ENCODE data around the gene SLIT3. TPM values are rescaled to one million over a fixed set of nuclear protein-coding genes. Genes with fewer than 3 reads are reported as not detected.

Gene SLIT3
- total RNA-seq, 1 donor from 2014 or later: 3.2 TPM

DNA sequence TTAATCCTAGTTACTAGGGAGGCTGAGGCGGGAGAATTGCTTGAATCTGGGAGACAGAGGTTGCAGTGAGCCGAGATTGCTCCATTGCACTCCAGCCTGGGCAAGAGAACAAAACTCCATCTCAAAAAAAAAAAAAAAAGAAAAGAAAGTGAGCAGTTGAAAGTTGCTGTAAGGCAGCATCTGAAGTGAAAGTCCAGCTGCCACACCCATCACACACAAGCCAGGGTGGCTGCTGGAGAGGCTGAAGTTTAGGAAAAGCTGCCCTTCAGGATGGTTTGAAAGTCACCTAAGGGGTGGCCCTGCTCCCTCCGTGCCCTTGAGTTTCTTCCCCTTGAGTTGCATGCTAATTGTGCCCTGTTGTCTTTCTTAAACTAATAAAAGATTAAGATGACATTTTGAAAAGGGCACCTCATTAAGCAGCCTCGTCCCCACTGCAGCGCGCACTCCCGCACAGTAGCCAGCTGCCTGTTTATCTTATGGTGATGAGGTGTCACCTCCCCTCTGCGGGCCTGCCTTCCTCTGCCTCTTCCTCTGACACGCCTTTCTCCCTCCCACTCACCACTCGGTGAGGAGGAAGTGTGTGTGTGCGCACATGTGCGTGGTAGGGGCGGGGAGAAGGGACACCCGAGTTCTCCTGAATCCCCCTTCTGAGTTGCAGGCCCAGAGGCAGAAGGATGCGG, 617.6 kb downstream of the SLIT3 start:
- H3K27ac Mint-ChIP-seq (ENCODE audit: unreplicated experiment): no peak overlapping the region
- DNase-seq (ENCODE audit: low spot score): no peak
- H3K4me3 Mint-ChIP-seq (ENCODE audit: unreplicated experiment): no peak overlapping the region
- peaks cover 7% of the 10 kb centered on the region for H3K4me1 Mint-ChIP-seq (ENCODE audit: unreplicated experiment)
- no peaks in the 10 kb centered on the region for H3K9me3 Mint-ChIP-seq (ENCODE audit: unreplicated experiment)
- TF ChIP-seq, protein P1, sequence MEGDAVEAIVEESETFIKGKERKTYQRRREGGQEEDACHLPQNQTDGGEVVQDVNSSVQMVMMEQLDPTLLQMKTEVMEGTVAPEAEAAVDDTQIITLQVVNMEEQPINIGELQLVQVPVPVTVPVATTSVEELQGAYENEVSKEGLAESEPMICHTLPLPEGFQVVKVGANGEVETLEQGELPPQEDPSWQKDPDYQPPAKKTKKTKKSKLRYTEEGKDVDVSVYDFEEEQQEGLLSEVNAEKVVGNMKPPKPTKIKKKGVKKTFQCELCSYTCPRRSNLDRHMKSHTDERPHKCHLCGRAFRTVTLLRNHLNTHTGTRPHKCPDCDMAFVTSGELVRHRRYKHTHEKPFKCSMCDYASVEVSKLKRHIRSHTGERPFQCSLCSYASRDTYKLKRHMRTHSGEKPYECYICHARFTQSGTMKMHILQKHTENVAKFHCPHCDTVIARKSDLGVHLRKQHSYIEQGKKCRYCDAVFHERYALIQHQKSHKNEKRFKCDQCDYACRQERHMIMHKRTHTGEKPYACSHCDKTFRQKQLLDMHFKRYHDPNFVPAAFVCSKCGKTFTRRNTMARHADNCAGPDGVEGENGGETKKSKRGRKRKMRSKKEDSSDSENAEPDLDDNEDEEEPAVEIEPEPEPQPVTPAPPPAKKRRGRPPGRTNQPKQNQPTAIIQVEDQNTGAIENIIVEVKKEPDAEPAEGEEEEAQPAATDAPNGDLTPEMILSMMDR (IDR thresholded peaks at IDR 0.05; ENCODE audit: unreplicated experiment): no peak
- no peaks in the 10 kb centered on the region for H3K36me3 Mint-ChIP-seq (ENCODE audit: low read depth, unreplicated experiment)
- H3K27me3 Mint-ChIP-seq (ENCODE audit: unreplicated experiment): peaks cover 17% of the 10 kb centered on the region

DNA sequence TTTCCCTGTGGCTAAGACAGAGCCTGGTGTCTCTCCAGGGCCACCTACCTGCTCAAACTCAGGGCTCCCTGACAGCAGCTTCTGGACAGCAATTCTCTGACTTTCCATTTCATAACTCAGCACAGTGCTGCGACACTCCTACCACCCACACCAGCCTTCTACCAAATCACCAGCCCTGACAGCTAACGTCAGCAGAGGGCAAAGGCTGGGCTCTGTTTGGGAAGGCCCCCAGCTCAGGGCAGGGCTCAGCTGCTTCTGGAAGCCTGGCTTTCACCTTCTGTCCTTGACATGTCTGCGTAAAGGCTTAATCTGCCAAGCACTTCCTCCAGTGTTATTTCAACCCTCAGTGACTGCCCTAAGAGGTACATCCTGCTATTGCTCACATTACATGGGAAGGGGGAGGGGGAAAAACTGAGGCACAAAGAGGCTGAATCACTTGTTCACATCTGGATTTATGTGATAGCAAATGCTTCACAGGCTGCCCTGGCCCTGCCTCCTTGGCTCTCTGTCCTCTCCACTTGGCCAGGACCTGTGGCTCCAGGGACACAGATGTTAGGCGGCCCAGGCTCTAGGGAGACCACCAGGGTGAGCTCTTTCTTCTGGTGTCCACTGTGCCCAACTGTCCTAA, 619.3 kb downstream of the SLIT3 start:
- no peaks in the 10 kb centered on the region for H3K36me3 Mint-ChIP-seq (ENCODE audit: low read depth, unreplicated experiment)
- peaks cover 17% of the 10 kb centered on the region for H3K27me3 Mint-ChIP-seq (ENCODE audit: unreplicated experiment)
- TF ChIP-seq, protein P1 (IDR thresholded peaks at IDR 0.05; ENCODE audit: unreplicated experiment): no peak
- H3K4me3 Mint-ChIP-seq (ENCODE audit: unreplicated experiment): no peak overlapping the region
- no peak overlapping the region for H3K27ac Mint-ChIP-seq (ENCODE audit: unreplicated experiment)
- peaks cover 7% of the 10 kb centered on the region for H3K4me1 Mint-ChIP-seq (ENCODE audit: unreplicated experiment)
- no peak for DNase-seq (ENCODE audit: low spot score)
- H3K9me3 Mint-ChIP-seq (ENCODE audit: unreplicated experiment): no peaks in the 10 kb centered on the region

DNA sequence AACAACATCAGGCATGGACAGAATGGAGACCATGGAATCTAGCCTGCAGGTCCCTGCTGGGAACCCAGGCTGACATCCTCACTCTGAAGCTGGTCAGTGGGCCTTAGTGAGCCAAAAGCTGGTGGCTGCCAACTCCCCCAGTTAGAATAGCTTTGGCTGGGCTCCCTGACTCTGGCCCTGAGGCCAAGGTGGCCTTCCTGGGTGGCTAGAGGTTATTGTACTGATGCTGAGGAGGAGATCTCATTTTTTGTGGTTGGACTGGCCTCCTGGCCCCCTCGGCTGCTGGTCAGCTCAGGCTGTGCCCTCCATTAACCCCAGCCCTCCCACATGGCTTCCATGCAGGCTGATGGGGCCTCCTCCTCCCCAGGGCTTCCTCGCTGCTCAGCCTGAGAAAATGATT, 620.5 kb downstream of the SLIT3 start:
- H3K4me3 Mint-ChIP-seq (ENCODE audit: unreplicated experiment): no peak overlapping the region
- no peaks in the 10 kb centered on the region for H3K9me3 Mint-ChIP-seq (ENCODE audit: unreplicated experiment)
- H3K36me3 Mint-ChIP-seq (ENCODE audit: low read depth, unreplicated experiment): no peaks in the 10 kb centered on the region
- DNase-seq (ENCODE audit: low spot score): no peak
- peak overlapping the region; percentile 48 for H3K27ac Mint-ChIP-seq (ENCODE audit: unreplicated experiment)
- H3K4me1 Mint-ChIP-seq (ENCODE audit: unreplicated experiment): peaks cover 7% of the 10 kb centered on the region
- H3K27me3 Mint-ChIP-seq (ENCODE audit: unreplicated experiment): peaks cover 14% of the 10 kb centered on the region
- TF ChIP-seq, protein P1 (IDR thresholded peaks at IDR 0.05; ENCODE audit: unreplicated experiment): no peak

DNA sequence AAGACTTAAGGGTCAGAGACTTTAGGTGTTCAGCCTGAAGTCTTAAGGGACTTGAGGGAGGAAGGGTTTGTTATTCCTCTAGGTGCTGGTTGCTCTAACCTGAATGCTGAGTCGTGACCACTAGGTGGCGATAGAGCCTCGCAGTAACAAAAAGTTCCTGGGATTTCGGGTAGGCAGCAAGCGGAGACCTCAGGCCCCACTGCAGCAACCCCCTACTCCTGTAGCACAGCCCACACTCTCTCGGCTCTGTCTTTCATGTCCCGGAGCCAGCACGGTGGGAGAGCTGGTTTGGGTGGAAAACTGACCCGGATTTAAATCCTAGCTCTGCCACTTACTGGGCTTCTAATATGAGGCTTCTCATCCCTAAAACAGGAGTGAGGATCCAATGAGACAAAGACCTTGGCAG, 621.4 kb downstream of the SLIT3 start:
- Mint-ChIP-seq H3K27me3 (ENCODE audit: unreplicated experiment) (peaks cover 14% of the 10 kb centered on the region), H3K9me3 (ENCODE audit: unreplicated experiment) (no peaks in the 10 kb centered on the region), H3K4me3 (ENCODE audit: unreplicated experiment) (no peak overlapping the region), H3K27ac (ENCODE audit: unreplicated experiment) (no peak overlapping the region), H3K4me1 (ENCODE audit: unreplicated experiment) (peaks cover 7% of the 10 kb centered on the region), H3K36me3 (ENCODE audit: low read depth, unreplicated experiment) (no peaks in the 10 kb centered on the region)
- TF ChIP-seq, protein P1 (IDR thresholded peaks at IDR 0.05; ENCODE audit: unreplicated experiment): peak; percentile 97
- peak; percentile 82 for DNase-seq (ENCODE audit: low spot score)

DNA sequence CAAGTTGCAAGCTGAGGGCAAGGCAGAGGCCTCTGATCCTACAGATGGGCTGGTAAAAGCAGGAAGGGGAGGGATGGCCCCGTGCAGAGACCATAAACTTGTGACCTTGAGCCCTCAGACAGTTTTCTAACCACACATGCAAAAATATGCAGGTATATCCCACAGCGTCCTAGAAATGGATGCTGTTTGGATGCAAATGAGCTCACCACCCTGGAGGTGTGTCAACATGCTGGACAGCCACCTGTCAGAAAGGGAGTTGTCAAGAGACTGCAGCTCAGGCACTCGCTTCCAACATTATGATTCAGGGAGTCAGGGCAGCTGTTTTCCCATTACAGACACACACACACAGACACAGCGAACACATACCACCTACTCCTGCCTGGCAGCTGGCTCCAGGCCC, 624.4 kb downstream of the SLIT3 start:
- Mint-ChIP-seq H3K27ac (ENCODE audit: unreplicated experiment) (no peak overlapping the region), H3K4me1 (ENCODE audit: unreplicated experiment) (no peaks in the 10 kb centered on the region), H3K9me3 (ENCODE audit: unreplicated experiment) (no peaks in the 10 kb centered on the region), H3K4me3 (ENCODE audit: unreplicated experiment) (no peak overlapping the region), H3K36me3 (ENCODE audit: low read depth, unreplicated experiment) (no peaks in the 10 kb centered on the region), H3K27me3 (ENCODE audit: unreplicated experiment) (peaks cover 7% of the 10 kb centered on the region)
- TF ChIP-seq, protein P1 (IDR thresholded peaks at IDR 0.05; ENCODE audit: unreplicated experiment): no peak
- DNase-seq (ENCODE audit: low spot score): no peak
